ENCODE measurements around the gene NKX6-1.

The NKX6-1 gene

DNA sequence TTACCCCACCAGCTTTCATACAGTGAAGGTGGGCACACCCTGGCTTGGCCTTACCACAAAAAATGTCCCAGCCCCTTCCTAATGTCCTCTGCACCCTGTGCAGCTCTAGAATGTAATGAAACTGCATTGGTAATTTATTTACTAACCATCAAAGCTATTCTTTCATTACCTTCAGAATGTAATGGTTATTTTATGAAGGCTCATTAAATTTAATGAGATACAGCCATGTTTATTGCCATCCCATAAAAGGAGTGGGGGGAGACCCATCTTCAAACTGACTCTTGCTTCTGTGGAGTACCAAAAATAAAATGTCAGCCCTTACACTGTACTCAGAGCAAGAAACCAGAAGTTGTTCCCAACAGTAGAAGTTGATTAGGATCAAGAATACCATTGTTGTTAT is 25.0 kb downstream of the NKX6-1 start:
- TF ChIP-seq ESRRG (CRISPR knock-in tag; IDR thresholded peaks at IDR 0.05): no peak
- no peak for TF ChIP-seq CSRNP3 (CRISPR knock-in tag; IDR thresholded peaks at IDR 0.05)
- no peak for TF ChIP-seq ZNF8 (CRISPR knock-in tag; IDR thresholded peaks at IDR 0.05)
- TF ChIP-seq GLIS3 (CRISPR knock-in tag; IDR thresholded peaks at IDR 0.05): no peak
- TF ChIP-seq ARNTL (CRISPR knock-in tag; IDR thresholded peaks at IDR 0.05; ENCODE audit: borderline replicate concordance, low read depth): no peak
- no peak for TF ChIP-seq POU6F1 (CRISPR knock-in tag; IDR thresholded peaks at IDR 0.05; ENCODE audit: borderline replicate concordance, low read depth)
- TF ChIP-seq ZNF70 (CRISPR knock-in tag; IDR thresholded peaks at IDR 0.05): no peak
- TF ChIP-seq ZFP30 (CRISPR knock-in tag; IDR thresholded peaks at IDR 0.05): no peak
- TF ChIP-seq, protein P1, sequence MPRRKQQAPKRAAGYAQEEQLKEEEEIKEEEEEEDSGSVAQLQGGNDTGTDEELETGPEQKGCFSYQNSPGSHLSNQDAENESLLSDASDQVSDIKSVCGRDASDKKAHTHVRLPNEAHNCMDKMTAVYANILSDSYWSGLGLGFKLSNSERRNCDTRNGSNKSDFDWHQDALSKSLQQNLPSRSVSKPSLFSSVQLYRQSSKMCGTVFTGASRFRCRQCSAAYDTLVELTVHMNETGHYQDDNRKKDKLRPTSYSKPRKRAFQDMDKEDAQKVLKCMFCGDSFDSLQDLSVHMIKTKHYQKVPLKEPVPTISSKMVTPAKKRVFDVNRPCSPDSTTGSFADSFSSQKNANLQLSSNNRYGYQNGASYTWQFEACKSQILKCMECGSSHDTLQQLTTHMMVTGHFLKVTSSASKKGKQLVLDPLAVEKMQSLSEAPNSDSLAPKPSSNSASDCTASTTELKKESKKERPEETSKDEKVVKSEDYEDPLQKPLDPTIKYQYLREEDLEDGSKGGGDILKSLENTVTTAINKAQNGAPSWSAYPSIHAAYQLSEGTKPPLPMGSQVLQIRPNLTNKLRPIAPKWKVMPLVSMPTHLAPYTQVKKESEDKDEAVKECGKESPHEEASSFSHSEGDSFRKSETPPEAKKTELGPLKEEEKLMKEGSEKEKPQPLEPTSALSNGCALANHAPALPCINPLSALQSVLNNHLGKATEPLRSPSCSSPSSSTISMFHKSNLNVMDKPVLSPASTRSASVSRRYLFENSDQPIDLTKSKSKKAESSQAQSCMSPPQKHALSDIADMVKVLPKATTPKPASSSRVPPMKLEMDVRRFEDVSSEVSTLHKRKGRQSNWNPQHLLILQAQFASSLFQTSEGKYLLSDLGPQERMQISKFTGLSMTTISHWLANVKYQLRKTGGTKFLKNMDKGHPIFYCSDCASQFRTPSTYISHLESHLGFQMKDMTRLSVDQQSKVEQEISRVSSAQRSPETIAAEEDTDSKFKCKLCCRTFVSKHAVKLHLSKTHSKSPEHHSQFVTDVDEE (CRISPR knock-in tag; IDR thresholded peaks at IDR 0.05): no peak
- no peak for TF ChIP-seq RARB (CRISPR knock-in tag; IDR thresholded peaks at IDR 0.05)
- no peak for TF ChIP-seq ZC3H10 (CRISPR knock-in tag; IDR thresholded peaks at IDR 0.05)
- TF ChIP-seq BACH2 (CRISPR knock-in tag; IDR thresholded peaks at IDR 0.05; ENCODE audit: borderline replicate concordance): no peak
- TF ChIP-seq SNAI2 (CRISPR knock-in tag; IDR thresholded peaks at IDR 0.05): no peak
- no peak for TF ChIP-seq CREB5 (CRISPR knock-in tag; IDR thresholded peaks at IDR 0.05; ENCODE audit: low read depth)
- TF ChIP-seq ZFP3 (CRISPR knock-in tag; IDR thresholded peaks at IDR 0.05): no peak
- no peak for TF ChIP-seq ZNF565 (CRISPR knock-in tag; conservative IDR thresholded peaks at IDR 0.05; ENCODE audit: low read depth)
- no peak for ATAC-seq

DNA sequence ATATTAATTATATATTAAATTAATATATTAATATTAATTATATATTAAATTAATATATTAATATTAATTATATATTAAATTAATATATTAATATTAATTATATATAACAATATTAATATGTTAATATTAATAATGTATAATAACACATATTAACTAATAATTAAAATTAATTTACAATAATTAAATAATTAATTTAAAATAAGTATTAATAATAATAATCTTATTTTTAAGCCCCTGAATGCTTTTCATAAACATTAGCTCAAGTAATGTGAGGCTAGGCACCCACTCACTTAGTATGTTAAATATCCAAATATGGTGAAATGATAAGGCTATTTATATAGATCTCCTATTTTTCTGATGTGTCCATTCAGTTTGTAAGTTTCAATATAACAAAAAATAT is 26.9 kb downstream of the NKX6-1 start:
- ATAC-seq: no peak

GRCh38 chr4:84470204-84470785 is 28.8 kb downstream of the NKX6-1 start:
- TF ChIP-seq ISL1 (CRISPR knock-in tag; IDR thresholded peaks at IDR 0.05) (no peak), ZC3H10 (CRISPR knock-in tag; IDR thresholded peaks at IDR 0.05) (no peak), POU6F1 (CRISPR knock-in tag; IDR thresholded peaks at IDR 0.05; ENCODE audit: borderline replicate concordance, low read depth) (no peak), ZNF70 (CRISPR knock-in tag; IDR thresholded peaks at IDR 0.05) (no peak), ZNF565 (CRISPR knock-in tag; conservative IDR thresholded peaks at IDR 0.05; ENCODE audit: low read depth) (no peak), ESRRG (CRISPR knock-in tag; IDR thresholded peaks at IDR 0.05) (no peak), GLIS3 (CRISPR knock-in tag; IDR thresholded peaks at IDR 0.05) (no peak), RARB (CRISPR knock-in tag; IDR thresholded peaks at IDR 0.05) (no peak), ZFP30 (CRISPR knock-in tag; IDR thresholded peaks at IDR 0.05) (no peak), OSR1 (CRISPR knock-in tag; IDR thresholded peaks at IDR 0.05) (no peak), ZFP3 (CRISPR knock-in tag; IDR thresholded peaks at IDR 0.05) (no peak)
- TF ChIP-seq, protein P1 (CRISPR knock-in tag; IDR thresholded peaks at IDR 0.05): no peak
- peak; percentile 30; the same call in 1 of the 3 replicates for ATAC-seq

More for the DNA sequence above, 26.9 kb downstream of the NKX6-1 start:
- TF ChIP-seq ZNF8 (CRISPR knock-in tag; IDR thresholded peaks at IDR 0.05): no peak
- no peak for TF ChIP-seq ARNTL (CRISPR knock-in tag; IDR thresholded peaks at IDR 0.05; ENCODE audit: borderline replicate concordance, low read depth)
- no peak for TF ChIP-seq ZNF70 (CRISPR knock-in tag; IDR thresholded peaks at IDR 0.05)
- no peak for TF ChIP-seq ESRRG (CRISPR knock-in tag; IDR thresholded peaks at IDR 0.05)
- no peak for TF ChIP-seq OSR1 (CRISPR knock-in tag; IDR thresholded peaks at IDR 0.05)
- TF ChIP-seq POU6F1 (CRISPR knock-in tag; IDR thresholded peaks at IDR 0.05; ENCODE audit: borderline replicate concordance, low read depth): no peak
- no peak for TF ChIP-seq RARB (CRISPR knock-in tag; IDR thresholded peaks at IDR 0.05)

All from SK-N-SH treated with all-trans-retinoic acid at 6 μM for 48 hours (cell line).